HuH-7.5 (cell line): Measurements from ENCODE around the gene MLXIPL.
"Not testable (repeated sequence)": the region's sequence is repeated elsewhere in the genome, so short reads cannot be mapped to it uniquely, and the experiment has no call there.

Source experiments
- DNase-seq: peaks from one replicate; pipeline ENCODE4 v3.0.0; 2011; ENCODE audit warnings: low spot score

Gene MLXIPL

DNA sequence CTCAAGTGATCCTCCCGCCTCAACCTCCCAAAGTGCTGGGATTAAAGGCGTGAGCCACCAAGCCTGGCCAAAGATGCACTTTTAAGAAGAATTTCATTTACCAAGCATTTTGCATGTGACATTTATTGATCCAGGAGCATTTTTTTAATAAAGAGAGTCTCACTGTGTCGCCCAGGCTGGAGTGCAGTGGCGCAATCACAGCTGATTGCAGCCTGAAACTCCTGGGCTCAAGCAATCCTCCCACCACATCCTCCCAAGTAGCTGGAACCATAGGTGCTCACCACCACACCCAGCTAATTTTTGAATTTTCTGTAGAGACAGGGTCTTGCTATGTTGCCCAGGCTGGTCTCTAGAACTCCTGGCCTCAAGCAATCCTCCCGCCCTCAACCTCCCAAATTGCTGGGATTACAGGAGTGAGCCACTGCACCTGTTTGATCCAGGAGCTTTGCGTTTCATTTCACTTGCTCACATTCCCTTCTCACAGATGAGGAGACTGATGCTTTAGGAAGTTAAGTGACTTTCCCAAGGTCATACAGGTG, 41.6 kb downstream of the MLXIPL start:
- no peak for DNase-seq

DNA sequence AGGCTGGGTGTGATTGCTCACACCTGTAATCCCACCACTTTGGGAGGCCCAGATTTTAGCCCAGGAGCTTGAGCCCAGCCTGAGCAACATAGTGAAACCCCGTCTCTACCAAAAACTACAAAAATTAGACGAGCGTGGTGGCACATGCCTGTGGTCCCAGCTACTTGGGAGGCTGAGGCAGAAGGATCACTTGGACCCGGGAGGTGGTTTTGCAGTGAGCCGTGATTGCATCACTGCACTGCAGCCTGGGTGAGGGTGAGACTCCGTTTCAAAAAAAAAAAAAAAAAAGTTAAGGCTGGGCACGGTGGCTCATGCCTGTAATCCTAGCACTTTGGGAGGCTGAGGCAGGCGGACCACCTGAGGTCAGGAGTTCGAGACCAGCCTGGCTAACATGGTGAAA, 43.3 kb downstream of the MLXIPL start:
- DNase-seq: not testable (repeated sequence)

DNA sequence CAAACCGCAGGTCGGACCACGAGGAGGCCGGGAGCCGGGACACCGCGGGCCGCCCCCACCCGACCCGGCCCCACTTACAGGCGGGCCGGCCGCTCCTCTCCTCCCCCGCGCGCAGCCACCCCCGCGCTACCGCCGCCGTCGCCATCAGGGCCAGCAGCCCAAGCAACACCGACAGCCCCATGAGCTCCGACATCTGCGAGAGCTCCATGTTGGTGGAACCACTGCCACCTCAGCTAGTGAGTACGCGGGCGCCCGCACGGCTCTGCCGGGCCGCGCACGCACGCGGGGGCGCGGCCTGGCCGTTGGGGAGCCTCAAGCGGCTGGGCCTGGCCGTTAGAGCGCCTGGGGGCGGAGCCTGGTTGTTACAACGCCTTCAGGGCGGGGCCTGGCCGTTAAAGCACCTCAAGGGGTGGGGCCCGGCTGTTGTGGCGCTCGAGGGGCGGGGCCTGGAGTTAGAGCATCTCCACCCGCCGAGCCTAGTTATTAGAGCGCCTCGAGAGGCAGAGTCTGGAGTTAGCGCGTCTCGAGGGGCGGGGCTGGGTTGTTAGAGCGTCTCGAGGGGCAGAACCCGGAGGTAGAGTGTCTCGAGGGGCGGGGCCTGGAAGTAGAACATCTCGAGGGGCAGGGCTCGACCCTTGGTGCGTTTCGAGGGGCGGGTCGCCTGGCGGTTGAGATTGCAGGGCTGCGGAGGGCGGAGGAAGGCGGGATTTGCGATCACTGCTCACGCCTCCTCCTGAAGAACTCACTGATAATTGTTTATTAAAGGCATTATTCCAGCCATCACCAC, 45.8 kb downstream of the MLXIPL start, which contains the start of gene TBL2:
TBL2 (minus strand) TSS at position 238 of the 787 bp plus-strand sequence; CDS start at position 208, 30 bp downstream.
- peak; percentile 90 for DNase-seq

DNA sequence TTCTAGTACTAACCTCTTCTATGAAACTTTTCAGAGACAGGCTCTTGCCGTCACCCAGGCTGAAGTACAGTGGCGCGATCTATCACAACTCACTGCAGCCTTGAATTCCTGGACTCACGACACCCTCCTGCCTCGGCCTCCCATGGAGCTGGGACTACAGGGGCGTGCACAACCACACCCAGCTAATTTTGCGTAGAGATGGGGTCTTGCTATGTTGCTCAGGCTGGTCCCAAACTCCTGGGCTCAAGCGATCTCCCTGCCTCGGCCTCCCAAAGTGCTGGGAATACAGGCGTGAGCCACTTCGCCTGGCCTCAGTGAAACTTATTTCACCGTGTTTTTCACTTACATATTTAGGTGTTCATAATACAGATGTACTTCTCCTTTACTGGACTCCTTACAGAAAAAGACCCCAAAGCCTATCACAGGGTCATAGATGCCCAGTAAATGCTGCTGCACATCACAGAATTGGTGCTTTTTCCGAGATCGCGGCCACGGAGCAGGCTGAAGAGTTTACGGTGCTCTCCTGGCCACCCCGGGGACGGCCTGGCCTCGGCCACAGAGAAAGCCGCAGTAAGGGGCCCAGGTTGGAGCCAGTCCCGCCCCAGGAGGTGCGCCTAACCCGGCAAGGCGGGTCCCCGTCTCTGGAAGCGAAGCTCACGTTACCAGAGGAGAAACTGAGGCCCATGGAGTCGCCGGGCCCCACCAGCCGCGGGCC, 46.5 kb downstream of the MLXIPL start:
- DNase-seq: no peak

DNA sequence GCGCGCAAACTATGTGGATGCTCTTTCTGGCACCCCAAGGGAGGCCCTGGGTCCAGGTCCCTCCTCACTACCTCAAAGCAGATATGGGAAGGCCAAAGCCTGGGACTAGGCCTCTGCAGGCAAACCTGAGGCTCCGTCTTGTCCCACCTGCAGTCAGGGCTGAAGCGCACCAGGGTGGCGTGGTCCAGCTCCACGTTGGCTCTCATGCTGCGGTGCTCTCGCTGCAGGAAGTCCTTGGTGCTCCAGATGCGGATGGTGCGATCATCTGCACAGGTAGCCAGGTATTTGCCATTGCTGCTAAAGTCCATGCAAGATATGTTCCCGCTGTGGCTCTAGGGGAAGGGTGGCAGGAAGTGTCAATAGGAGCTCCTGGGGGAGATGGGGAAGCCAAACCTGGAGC, 50.5 kb downstream of the MLXIPL start:
- DNase-seq: no peak

DNA sequence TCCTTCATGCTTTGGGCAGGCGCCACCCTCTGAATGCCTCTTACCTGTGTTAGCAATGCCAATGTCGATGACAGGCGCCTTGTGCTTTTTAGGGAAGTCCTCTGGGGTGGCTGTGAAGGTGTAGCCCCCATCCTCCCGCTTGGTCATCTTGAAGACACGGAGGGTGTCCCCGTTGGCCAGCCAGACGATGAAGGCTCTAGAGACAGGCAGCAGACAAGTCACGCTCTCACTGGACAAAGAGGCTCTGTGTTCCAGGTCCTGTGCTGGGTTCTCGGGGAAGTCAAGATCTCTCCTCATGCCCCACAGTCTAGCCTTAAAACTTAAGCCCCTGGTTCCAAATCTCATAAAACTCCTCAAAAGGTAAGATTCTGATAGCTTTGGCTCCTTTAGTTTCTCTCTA, 51.0 kb downstream of the MLXIPL start:
- DNase-seq: no peak

DNA sequence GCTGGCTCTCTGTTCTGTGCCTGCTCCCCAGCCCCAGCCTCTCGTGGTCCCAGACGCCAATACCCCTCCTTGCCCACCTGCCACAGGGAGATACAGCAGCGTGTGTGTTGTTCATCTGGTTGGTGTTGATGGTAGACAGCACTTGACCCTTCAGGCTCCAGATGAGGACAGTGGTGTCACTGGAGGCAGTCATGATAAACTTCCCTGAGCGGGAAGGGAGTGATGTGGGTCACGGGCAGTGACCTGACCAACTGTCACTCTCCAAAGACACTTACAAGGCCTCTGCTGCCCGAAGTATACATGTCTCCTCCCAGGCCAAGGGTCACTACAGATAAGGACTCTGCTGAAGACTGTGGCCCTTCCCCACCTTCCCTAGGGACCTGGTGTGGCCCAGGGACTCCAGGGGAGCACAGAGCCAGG, 51.5 kb downstream of the MLXIPL start:
- no peak for DNase-seq

DNA sequence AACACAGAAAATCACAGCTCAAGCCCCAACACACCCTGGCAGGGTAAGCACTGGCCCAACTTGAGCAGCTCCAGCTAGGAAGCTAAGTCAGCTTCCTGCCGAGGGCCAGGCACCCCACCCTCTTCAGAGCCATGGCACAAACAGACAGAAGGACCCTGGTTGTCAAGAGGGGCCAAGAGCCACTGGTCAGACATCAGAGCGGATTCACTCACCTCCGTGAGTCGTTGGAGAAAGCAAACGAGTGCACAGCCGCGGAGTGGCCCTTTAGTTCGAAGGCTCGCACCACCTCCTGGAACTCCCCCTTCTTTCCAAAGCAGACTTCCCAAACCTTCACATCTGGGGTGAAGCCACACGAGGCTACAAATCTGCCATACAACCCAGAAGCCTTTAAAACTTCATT, 53.3 kb downstream of the MLXIPL start:
- no peak for DNase-seq

DNA sequence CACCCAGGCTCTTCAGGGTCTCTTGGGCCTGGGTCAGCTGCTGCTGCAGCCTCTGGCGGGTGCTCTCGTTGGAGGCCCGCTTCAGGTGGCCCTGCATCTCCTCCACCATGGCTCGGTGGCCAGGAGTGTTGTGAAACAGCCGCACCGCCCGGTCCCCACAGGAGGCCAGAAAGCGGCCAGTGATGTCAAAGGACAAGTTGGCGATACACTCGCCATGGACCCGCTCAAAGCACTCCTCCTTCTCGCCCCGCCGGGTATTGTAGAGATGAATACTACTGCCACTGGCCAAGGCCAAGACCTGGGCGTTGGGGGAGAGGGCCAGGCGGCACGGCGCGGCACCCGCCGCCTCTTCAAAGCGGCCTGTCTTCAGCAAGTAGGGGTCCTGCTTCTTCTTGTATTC, 53.8 kb downstream of the MLXIPL start:
- no peak for DNase-seq

DNA sequence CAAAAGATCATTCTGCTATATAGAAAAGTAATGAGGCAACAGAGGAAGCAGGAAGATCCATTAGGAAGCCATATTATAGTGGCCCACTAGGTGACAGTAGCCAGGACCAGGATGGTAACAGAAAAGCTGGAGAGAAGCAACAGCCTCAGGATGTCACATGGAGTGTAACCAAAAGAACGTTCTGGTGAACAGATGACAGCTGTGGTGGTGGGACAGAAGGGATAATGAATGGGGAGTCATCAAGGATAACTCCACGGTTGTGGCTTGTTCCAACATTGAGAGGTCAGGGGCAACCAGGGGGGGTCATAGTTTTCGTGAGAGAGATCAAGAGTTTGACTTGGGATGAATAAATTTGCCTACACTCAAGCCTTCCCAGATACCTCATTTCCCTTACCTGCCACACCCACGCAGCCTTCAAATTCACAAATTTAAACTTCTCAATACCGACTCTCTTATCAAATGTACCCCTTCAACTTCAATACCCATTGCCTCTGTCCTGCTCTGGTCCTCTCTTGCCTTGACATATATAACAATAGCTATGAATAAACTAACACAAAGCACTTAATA, 55.2 kb downstream of the MLXIPL start:
- no peak for DNase-seq

DNA sequence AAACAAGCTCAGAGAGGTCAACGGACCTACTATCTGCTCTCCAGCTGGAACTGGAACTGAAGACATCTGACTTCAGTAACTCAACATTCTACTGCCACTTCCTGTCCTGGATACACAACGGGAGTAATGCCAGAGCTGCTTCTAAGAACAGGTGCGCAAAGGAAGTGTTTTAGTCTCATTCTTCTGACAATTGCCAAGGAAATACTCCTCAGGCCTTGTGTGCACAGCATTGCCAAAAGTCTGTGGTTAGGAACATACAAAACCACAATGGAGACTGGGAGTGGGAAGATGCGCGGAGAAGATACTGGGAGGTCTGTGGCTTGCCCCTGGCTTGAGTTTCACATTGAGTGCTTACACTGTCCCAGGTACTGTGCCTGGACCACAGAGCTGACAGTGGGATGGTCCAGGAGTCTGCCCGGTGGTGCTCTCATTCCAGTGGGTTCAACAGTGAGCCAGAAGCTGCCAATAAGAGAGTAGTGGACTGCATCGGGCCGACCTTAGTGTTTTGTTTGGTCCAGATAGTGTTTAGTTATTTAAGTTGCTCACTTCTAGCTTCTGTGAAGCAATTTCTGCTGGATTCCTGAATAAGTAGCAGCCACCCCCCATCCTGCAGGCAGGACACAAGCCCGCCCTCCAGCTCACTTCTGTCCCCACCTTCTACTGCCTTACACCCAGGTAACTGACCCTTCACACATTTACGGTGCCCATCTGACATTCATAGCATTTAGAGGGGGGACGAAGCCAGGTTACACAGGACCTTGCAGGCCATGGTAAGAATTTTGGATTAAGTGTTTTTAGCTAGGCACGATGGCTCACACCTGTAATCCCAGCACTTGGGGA, 56.3 kb downstream of the MLXIPL start:
- DNase-seq: no peak

DNA sequence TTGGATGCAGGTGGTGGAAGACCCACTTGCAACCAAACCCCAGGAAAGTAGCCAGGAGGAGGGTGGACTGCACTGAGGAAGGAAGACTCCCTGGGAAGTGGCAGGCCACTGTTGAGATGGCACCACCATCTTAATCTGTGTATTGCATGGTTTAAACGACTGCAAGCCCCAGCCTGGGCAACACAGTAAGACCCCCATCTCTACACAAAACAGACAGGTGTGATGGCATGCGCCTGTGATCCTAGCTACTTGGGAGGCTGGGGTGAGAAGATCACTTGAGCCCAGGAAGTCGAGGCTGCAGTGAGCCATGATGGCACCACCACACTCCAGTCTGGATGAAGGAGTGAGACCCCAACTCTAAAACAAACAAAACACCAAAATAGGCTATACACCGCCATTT, 57.2 kb downstream of the MLXIPL start:
- no peak for DNase-seq

DNA sequence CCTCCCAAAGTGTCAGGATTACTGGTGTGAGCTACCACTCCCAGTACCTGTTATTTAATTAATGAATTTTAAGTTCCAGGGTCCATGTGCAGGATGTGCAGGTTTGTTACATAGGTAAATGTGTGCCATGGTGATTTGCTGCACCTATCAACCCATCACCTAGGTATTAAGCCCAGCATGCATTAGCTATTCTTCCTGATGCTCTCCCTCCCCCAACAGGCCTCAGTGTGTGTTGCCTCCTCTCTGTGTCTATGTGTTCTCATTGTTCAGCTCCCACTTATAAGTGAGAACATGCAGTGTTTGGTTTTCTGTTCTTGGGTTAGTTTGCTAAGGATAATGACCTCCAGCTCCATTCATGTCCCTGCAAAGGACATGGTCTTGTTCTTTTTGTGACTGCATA, 57.9 kb downstream of the MLXIPL start:
- not testable (repeated sequence) for DNase-seq

DNA sequence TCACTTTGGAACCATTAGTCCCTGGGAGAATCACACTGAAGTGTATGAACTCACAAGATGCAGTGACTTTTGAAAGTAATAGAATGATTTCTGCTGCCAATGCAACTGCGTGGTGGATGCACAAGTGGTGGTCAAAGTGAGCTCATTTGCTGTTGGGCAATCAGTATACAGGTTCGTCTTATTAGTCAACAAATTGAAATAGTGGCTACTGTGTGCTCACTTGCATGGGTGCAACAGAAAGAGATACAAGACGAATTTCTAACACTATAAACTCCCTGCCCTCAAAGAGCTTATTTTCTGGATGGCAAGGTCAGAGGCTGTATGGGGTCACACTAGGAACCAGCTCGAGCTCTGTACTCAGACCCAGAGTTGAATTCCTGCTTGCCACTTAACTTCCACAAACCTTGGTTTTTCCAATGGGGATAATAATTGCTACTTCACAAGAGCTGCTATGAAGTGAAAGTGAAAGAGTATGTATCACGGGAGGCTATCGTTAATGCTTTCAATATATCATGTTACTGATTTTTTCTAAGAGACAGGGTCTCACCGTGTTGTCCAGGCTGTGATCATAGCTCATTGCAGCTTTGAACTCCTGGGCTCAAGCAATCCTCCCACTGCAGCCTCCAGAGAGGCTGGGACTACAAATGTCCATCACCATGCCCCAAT, 58.5 kb downstream of the MLXIPL start:
- DNase-seq: no peak

DNA sequence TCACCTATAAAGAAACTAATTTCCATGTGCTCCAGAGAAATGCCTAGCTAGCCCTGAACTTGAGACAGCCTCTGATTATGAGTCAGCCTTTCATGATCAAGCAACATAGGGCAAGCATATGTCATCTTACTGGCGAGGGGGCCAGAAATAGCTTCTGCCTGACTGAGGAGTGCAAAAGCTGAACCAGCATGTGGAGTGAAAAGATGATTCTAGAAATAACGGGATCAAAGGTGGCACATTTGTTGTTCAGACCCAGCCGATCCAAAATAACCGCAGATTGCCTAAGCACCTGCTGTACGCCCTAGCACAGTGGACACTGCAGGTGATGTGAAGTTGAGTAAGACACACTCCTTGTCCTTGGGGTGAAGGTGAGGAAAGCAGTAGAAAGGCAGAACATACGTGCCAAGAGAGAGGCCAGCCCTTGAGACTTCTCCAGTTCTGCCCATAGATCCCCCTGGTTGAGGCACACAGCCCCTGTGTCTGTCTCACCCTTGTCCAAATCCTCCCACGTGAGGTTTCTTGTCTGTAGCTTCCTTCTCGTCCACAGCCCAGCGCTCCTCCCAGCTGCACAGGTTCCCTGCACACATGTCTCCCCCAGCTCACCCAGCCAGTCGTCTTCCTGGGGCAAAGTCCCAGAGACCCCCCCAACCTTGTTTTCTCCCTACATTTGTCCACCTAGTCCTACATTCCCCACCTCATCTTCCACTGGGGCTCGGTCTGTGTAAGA, 64.0 kb downstream of the MLXIPL start:
- no peak for DNase-seq

DNA sequence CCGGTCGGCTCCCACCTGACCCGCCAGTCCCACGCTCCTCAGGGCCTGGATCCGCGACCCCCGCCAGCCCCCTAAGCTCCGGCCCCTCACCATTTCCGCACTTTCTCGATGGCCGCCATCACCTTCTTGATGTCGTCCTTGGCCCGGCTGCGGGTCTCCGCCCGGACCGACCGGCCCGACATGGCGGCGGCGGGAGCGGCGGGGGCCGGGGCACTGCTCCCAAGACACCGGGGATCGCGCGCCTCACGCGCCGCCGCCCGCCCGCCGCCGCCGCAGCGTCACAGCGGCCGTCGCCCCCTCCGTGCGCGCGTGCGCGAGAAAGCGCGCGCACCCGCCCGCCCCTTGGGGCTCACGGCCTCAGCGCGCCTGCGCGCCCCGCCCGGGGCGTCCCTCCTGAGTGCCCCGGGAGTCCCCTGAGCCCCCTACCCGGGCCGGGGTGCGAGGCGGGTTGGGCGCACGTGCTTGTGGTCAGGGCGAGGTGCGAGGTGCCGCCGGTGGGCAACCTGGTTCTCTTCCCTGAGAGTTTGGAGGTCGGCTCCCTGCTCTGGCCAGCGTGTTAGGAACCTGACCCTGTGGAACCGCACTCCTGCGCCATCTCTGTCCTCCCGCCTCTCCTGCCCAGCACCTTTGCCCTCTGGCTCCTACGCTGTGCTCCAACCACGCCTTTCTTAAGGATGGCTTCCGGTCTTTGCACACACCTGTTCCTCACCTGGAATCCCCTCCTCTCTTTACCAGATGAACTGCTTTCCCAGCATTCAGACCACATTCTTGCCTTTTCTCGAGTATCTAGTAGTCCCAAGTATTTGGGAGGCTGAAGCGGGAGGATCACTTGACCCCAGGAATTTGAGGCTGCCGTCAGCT, 66.7 kb downstream of the MLXIPL start, which contains the start of gene BCL7B:
BCL7B (minus strand) TSS at position 294 of the 861 bp plus-strand sequence; CDS start at position 182, 112 bp downstream.
- peak; percentile 93 for DNase-seq

DNA sequence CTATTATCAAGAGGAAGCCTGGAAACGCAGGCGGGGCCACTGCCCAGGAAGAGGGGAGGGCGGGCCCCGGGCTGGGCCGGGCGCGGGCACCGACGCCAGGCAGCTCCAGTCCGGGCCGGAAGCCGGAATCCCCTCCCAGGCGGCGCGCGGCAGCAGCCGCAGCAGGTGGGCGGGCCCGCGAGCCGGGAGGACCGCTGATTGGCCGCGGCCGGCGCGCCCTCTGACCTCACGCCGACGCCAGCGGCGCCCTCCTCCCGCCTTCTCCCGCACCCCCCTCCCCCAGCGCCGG, 67.3 kb downstream of the MLXIPL start:
- DNase-seq: peak; percentile 89

DNA sequence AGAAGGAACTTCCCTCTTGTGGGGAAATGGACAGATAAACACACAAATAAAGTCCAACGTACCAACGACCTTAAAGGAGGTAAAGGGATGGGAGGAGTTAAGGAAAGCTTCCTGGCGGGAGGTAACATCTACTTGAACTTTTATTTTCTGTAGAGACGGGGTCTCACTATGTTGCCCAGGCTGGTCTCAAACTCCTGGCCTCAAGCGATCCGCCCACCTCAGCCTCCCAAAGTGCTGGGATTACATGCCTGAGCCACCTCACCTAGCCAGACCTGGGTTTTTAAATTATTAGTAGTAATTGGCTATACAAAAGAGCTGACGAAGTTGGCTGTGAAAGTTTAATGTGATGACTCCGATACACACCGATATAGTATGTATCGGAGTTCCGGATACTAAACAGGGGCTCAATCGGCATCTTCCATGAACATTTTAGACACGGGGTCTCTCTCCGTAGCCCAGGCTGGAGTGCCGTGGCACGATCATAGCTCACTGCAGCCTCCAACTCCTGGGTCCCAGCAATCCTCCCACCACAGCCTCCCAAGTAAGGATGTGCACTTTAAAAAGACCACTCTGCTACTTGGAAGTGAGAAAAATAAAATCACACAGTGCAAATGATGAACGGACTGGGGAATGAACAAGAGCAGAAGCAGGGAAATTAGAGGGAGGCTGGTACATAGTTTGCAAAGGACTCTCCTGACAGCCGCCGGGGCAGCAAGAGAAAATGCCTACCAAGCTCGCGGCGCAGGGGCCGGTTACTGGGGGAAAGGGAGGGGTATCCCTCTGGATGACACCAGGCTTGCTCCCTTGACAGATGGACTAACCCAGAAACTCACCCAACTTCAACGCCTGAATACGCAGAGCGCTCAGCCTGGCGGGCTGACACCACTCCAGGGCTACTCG, 67.9 kb downstream of the MLXIPL start:
- no peak for DNase-seq
